SK-N-MC (cell line): ENCODE measurements around the gene DAAM2.

Source experiments
- DNase-seq: peaks from one replicate; pipeline ENCODE4 v3.0.0-alpha.2; 2011; ENCODE audit warnings: low read depth, low spot score
- H3K27ac ChIP-seq: fragments of 200-600 bp; sonication (generic); 2 replicates; pipeline ENCODE4 v1.5.1; 2016; ENCODE audit warnings: mixed run types
- H3K36me3 ChIP-seq: fragments of 200-600 bp; sonication (generic); 2 replicates; pipeline ENCODE4 v1.6.1; 2017; ENCODE audit warnings: antibody characterized with exemption, low read length, mixed read lengths; ENCODE audit not compliant: insufficient read depth
- H3K4me3 ChIP-seq: fragments of 200-600 bp; sonication (generic); 2 replicates; pipeline ENCODE4 v1.5.1; 2016
- H3K9ac ChIP-seq: fragments of 200-600 bp; sonication (generic); 2 replicates; pipeline ENCODE4 v1.8.0; 2017; ENCODE audit warnings: mixed run types, mixed read lengths; ENCODE audit not compliant: insufficient read length
- H3K9me3 ChIP-seq: fragments of 200-600 bp; sonication (generic); 2 replicates; pipeline ENCODE4 v1.6.1; 2017; ENCODE audit warnings: low read depth, mild to moderate bottlenecking, antibody characterized with exemption, low read length, moderate library complexity, mixed read lengths
- EZH2 ChIP-seq: fragments of 200-600 bp; sonication (generic); IDR thresholded peaks from one replicate; pipeline ENCODE4 v1.6.1; 2017; ENCODE audit warnings: antibody characterized with exemption
- FOXP2 ChIP-seq: optimal IDR thresholded peaks from 2 replicates; pipeline ENCODE3; 2011; ENCODE audit warnings: mild to moderate bottlenecking, moderate library complexity; ENCODE audit not compliant: insufficient read depth; ENCODE audit errors: extremely low read length, control extremely low read depth
- POLR2AphosphoS5 ChIP-seq: IDR thresholded peaks from 2 replicates; pipeline ENCODE4 v1.6.1; 2012; ENCODE audit warnings: mild to moderate bottlenecking, low read depth, low read length, borderline replicate concordance

Gene DAAM2

GRCh38 chr6:39873439-39873838, 81.3 kb downstream of the DAAM2 start:
- no peak overlapping the region for H3K27ac ChIP-seq
- peaks cover 49% of the 10 kb centered on the region for H3K36me3 ChIP-seq
- H3K9me3 ChIP-seq, result no peaks in the 10 kb centered on the region
- DNase-seq, result no peak
- no peak overlapping the region for H3K4me3 ChIP-seq
- no peak overlapping the region for H3K9ac ChIP-seq
- TF ChIP-seq POLR2AphosphoS5 (no peak), FOXP2 (no peak), EZH2 (no peak)

- no peak for DNase-seq
- TF ChIP-seq POLR2AphosphoS5, result no peak
- TF ChIP-seq FOXP2, result no peak
- no peak for TF ChIP-seq EZH2
- Histone ChIP-seq H3K36me3 (peaks cover 53% of the 10 kb centered on the region), H3K27ac (no peak overlapping the region), H3K4me3 (no peak overlapping the region), H3K9ac (no peak overlapping the region), H3K9me3 (no peaks in the 10 kb centered on the region)
Measured at GRCh38 chr6:39876111-39876510, 83.9 kb downstream of the DAAM2 start.

- H3K4me3 ChIP-seq, result no peak overlapping the region
- no peak overlapping the region for H3K27ac ChIP-seq
- peaks cover 53% of the 10 kb centered on the region for H3K36me3 ChIP-seq
- no peak for TF ChIP-seq EZH2
- TF ChIP-seq POLR2AphosphoS5, result no peak
- TF ChIP-seq FOXP2, result no peak
- no peak for DNase-seq
- H3K9ac ChIP-seq, result no peak overlapping the region
- H3K9me3 ChIP-seq, result no peaks in the 10 kb centered on the region
Measured at GRCh38 chr6:39876826-39877225, 84.7 kb downstream of the DAAM2 start.

GRCh38 chr6:39879535-39879934, 87.4 kb downstream of the DAAM2 start:
- DNase-seq, result no peak
- no peak overlapping the region for H3K27ac ChIP-seq
- TF ChIP-seq EZH2 (no peak), FOXP2 (no peak), POLR2AphosphoS5 (no peak)
- no peak overlapping the region for H3K9ac ChIP-seq
- H3K9me3 ChIP-seq, result no peaks in the 10 kb centered on the region
- H3K36me3 ChIP-seq, result peaks cover 39% of the 10 kb centered on the region
- H3K4me3 ChIP-seq, result no peak overlapping the region

- TF ChIP-seq EZH2 (no peak), FOXP2 (no peak), POLR2AphosphoS5 (no peak)
- Histone ChIP-seq H3K9ac (no peak overlapping the region), H3K27ac (no peak overlapping the region), H3K4me3 (no peak overlapping the region), H3K9me3 (no peaks in the 10 kb centered on the region), H3K36me3 (peaks cover 28% of the 10 kb centered on the region; the same call in 1 of the 2 replicates)
- no peak for DNase-seq
Measured at GRCh38 chr6:39880594-39880993, 88.4 kb downstream of the DAAM2 start.

DNA sequence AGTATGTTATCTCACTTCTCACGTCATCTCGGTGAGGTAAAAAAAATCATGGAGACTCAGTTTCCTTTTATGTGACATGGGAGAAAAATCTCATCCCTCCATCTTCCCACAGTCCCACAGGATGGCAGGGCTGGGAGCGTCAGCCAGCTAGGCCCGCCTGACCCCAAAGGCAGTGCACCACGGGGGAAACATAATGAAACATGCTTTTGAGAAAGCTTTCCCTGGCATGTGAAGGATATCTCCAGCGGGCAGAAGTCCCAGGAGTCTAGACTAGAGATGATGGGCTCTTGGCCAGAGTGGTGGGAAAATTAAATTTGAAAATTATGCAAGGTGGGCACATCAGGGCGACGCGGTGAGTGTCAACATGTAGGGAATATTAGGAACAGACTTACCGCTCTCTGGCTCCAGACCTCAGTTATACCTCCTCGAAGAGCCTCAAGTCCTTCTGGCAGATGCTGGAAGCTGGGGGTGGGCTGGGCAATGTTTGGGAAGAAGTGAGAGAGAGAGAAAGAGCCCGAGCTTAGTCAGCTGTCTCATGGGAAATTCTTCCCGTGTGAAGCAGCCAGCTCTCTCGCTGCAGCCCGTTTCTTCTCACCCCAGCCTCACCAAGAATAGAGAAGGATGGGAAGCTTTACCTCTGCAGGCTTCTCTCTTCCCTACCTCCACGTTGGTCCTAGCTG, 89.8 kb downstream of the DAAM2 start:
- no peak overlapping the region for H3K4me3 ChIP-seq
- no peak overlapping the region for H3K27ac ChIP-seq
- TF ChIP-seq POLR2AphosphoS5 (no peak), EZH2 (no peak), FOXP2 (no peak)
- no peak for DNase-seq
- no peak overlapping the region for H3K9ac ChIP-seq
- no peaks in the 10 kb centered on the region for H3K9me3 ChIP-seq
- H3K36me3 ChIP-seq, result peaks cover 20% of the 10 kb centered on the region; the same call in 1 of the 2 replicates

- H3K27ac ChIP-seq, result no peak overlapping the region
- no peak for DNase-seq
- no peaks in the 10 kb centered on the region for H3K9me3 ChIP-seq
- H3K36me3 ChIP-seq, result peaks cover 20% of the 10 kb centered on the region; the same call in 1 of the 2 replicates
- no peak overlapping the region for H3K9ac ChIP-seq
- H3K4me3 ChIP-seq, result no peak overlapping the region
- TF ChIP-seq POLR2AphosphoS5 (no peak), EZH2 (no peak), FOXP2 (no peak)
Measured at GRCh38 chr6:39882531-39882899, 90.3 kb downstream of the DAAM2 start.

- H3K27ac ChIP-seq, result no peak overlapping the region
- no peaks in the 10 kb centered on the region for H3K9me3 ChIP-seq
- peaks cover 11% of the 10 kb centered on the region; the same call in 1 of the 2 replicates for H3K36me3 ChIP-seq
Measured at GRCh38 chr6:39884696-39885095, 92.5 kb downstream of the DAAM2 start.

More at GRCh38 chr6:39884696-39885095, 92.5 kb downstream of the DAAM2 start:
- Histone ChIP-seq H3K9ac (no peak overlapping the region), H3K4me3 (no peak overlapping the region)
- no peak for TF ChIP-seq POLR2AphosphoS5
- no peak for TF ChIP-seq FOXP2
- TF ChIP-seq EZH2, result no peak
- no peak for DNase-seq
